Measurements from ENCODE around the gene ZNF581.

DNA sequence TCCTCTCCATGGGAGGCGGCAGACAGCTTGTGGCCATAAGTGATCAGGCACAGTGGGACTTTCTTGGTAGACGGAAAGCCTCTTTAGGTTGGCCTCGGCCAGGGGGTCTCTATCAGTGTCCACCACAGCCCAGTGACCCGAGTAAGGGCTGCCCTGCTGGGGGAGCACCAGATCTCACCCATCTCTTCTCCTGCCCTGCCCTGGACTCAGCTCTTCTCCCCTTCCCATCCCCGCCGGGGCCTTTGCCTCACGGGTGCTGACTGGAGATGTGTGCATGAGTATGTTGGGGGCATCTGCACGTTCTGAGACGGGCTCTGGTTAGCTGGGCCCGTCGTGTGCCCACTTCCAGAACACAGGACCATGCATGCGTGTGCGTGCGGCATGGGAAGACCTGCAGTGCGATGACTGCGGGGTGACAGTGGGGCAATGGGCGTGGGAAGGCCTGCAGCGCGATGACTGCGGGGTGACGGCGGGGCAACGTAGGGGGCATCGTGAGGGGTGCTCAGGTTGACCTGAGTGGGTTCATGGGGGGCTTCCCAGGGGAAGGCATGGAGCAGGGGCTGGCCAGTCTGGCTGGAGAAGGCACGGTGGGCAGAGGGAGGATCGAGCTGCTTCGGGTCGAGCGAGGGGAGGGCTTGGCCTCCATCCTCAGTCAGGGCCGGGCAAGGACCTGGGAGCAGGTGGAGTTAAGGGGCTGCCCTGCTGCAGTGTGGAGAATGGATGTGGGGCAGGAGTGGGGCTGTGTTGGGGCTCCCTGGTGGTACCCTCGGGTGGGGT lies 47.5 kb downstream of the ZNF581 start:
- TF ChIP-seq, protein P1, sequence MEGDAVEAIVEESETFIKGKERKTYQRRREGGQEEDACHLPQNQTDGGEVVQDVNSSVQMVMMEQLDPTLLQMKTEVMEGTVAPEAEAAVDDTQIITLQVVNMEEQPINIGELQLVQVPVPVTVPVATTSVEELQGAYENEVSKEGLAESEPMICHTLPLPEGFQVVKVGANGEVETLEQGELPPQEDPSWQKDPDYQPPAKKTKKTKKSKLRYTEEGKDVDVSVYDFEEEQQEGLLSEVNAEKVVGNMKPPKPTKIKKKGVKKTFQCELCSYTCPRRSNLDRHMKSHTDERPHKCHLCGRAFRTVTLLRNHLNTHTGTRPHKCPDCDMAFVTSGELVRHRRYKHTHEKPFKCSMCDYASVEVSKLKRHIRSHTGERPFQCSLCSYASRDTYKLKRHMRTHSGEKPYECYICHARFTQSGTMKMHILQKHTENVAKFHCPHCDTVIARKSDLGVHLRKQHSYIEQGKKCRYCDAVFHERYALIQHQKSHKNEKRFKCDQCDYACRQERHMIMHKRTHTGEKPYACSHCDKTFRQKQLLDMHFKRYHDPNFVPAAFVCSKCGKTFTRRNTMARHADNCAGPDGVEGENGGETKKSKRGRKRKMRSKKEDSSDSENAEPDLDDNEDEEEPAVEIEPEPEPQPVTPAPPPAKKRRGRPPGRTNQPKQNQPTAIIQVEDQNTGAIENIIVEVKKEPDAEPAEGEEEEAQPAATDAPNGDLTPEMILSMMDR (IDR thresholded peaks at IDR 0.05) = no peak
- TF ChIP-seq POLR2AphosphoS5 (IDR thresholded peaks at IDR 0.05) (no peak), POLR2A (IDR thresholded peaks at IDR 0.05) (no peak), EP300 (IDR thresholded peaks at IDR 0.05) (no peak)

All from suprapubic skin (tissue), 4 donors.